SIG-M5 (cell line): Measurements from ENCODE around the gene ABCD3.

Source experiments
- DNase-seq: peaks from one replicate; lab custom pipeline; 2025; lab: John Stamatoyannopoulos, UW

ABCD3 gene

DNA sequence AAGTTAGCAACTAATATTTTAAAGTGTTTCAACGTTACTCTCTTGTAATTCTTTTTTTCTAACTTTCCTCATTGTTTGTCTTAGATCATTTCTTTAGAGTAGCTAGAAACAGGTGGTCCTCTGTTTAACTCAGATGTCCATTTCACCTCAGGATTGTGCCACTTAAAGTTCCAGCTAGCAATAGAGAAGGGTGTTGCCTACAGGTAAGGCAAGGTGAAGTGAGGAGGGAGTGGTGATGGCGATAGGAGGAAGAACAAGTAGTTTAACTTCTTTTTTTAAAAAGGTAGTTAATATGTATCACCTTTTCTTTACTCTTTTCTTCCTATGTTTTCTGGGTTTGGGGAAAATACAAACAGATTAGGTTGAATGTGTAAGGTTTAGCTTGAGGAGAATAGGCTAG lies 44.4 kb downstream of the ABCD3 start:
- no peak for DNase-seq

DNA sequence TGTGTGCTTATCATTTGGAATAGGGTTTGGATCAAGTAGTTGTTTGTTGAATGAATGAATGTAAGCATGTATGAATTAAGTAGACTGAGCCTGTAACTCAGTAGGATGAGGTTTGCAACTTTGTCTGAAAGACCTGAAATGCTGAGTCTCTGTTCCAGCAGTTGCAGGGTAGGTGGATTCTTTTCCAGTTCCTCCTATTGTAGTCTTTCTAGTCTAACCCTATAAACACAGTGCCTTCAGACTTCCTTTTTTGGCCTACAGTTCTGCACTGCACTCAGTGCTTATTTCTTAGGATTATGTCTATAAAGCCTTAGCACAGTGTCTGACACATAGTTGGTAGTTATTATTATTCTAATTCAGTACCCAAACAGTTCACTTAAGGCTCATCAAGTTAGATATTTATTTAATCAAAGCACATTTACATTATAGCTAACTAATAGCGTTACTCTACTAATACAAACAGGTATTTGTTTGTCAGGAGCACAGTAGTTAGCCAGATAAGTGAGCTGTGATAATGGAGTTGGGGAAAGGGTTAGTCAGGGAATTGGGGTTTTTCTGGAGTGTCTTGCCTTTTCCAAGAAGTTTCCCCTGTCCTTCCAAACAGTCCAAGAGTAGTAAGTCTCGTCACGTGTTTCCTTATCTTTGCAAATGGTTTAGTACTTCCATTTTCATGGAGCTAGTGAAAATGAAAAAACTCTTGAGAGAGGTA lies 45.0 kb downstream of the ABCD3 start:
- DNase-seq, result no peak

DNA sequence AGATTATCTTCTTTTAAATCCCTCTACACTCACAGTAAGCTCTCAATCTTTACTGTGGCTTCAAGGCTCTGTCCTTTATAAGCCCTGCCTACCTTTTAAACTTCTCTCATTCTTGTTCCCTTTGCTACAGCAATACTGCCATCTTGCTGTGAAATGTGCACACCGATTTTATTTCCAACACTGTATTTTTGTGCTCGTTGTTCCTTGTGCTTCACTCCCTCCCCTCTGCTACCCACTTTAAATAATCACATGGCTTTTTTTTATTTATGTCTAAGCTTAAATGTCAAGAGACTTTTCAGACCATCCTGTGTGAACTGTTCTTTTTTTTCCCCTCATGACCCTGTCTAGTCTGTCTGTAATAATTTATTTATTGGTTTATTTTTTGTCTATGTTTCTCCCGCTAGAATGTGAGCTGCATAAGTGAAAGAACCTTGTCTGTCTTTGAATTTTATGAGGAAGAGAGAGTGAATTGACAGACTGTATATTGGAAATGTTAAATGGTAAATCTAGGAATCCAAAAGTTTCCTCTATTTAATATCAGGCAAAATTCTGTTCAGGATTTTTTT lies 45.7 kb downstream of the ABCD3 start:
- DNase-seq, result no peak

DNA sequence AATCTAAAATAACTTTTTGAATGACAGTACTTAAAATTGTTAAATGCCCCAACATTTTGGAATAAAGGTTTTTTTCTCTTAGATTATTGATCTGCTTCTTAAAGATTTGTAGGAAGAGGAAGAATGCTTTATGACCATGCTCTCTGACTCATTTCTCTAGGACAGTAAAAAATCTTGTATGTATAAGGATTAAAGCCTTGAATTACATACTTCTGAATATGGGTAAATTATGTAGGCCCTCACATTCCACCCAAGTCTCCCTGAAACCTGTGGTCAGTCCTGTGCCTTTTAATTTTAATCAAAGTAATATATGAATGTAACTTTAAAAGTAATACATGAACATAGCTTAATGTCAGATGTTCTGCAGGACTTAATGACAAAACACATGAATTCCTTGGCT lies 50.5 kb downstream of the ABCD3 start:
- DNase-seq, result no peak

DNA sequence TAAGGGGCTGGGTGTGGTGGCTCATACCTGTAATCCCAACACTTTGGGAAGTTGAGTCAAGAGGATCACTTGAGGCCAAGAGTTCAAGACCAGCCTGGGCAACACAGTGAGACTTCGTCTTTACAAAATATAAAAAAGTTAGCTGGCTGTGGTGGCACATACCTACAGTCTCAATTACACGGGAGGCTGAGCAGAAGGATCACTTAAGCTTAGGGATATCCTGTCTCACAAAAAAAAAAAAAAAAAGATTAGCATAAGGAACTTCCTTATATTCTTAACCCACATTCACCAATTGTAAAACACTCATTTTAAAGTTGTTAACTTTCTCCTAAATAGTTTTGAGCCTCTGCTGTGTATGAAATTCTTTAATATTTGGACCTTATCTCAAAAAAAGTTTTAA lies 53.1 kb downstream of the ABCD3 start:
- DNase-seq, result no peak

DNA sequence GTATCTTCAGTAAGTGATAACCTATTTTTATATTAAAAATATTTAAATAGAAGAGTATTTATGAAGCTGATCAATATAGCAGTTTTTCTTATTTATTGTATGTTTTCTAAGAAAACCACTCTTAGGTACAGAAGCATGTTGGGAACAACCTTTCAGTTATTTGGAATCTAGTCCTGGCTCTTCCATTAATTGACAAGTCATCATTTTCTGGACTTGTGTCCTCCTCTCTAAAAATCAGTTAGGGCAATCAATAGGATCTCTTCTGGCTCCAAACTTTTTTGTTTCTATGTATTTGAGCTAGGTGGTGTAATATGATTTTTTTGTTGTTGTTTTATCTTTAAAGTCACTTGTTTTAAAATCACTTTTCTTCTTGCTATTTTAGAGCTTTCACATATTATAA lies 57.0 kb downstream of the ABCD3 start:
- DNase-seq, result no peak

DNA sequence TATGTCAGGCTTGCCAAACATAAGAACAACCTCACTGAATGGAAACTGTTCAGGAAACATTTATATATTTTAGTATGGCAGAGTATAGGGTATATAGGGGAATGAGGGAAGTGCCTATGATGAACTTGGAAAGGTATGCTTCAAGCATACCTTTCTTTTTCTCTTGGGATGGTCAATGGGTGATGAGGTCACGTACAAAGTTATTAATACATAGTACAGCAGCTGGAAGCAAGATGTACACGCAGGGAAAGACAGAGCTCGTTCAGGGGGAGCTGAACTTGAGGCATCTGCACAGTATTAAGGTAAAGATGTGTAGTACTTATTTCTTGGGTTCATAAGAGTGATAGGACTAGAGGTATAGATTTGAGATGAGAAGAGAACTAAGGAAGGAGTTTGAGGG lies 61.5 kb downstream of the ABCD3 start:
- DNase-seq, result no peak

DNA sequence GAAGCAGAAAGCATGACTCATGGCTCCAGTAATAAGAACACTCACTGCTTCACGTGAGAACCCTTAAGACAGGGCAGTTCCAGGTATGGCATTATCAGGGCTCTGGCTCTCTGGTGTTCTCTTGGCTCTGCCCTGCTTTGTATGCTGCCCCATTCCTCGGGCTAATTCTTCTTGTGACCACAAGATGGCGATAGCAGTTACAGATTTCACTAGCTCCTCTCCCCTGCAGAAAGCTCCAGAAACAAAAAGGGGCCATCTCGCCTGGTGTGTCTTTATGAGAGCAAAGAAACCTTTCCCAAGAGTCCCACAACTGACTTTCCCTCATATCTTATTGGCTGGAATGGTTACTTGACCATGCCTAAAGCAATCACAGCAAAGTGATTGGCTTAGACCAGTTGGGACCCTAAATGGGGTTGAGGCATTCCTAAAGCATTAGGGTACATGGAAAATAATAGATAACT lies 63.3 kb downstream of the ABCD3 start:
- DNase-seq, result no peak

DNA sequence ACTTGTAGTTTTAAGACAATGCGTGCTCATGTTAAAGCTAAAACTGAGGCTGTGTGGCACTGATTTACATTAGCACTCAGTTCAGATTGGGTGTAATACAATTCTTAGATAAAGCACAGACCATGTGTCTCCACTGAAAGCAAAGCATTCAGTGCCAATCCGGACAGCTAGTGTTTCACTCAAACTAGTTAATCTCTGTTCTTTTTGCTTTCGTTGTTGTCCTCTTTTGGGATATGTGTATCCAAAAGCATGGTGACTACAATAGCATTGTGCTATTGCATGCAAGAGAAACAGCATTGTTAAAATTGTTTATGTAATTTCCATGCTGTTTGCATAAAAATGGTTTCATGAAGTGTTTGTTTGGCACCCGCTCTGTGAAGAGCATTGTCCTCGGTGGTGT lies 68.8 kb downstream of the ABCD3 start:
- DNase-seq, result no peak

DNA sequence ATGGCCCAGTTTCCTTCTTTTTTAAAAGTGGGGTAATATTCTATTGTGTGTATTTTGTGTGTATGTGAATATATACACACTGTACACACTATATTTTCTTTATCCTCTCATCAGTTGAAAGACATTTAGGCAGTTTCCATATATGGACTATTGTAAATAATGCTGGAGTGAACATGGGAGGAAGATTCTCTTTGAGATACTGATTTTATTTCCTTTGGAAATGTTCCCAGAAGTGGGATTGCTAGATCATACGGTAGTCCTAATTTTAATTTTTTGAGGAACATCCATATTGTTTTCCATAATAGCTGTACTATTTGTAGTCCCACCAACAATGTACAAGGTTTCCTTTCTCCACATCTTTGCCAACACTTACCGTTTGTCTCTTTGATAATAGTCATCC lies 72.4 kb downstream of the ABCD3 start:
- DNase-seq, result no peak

DNA sequence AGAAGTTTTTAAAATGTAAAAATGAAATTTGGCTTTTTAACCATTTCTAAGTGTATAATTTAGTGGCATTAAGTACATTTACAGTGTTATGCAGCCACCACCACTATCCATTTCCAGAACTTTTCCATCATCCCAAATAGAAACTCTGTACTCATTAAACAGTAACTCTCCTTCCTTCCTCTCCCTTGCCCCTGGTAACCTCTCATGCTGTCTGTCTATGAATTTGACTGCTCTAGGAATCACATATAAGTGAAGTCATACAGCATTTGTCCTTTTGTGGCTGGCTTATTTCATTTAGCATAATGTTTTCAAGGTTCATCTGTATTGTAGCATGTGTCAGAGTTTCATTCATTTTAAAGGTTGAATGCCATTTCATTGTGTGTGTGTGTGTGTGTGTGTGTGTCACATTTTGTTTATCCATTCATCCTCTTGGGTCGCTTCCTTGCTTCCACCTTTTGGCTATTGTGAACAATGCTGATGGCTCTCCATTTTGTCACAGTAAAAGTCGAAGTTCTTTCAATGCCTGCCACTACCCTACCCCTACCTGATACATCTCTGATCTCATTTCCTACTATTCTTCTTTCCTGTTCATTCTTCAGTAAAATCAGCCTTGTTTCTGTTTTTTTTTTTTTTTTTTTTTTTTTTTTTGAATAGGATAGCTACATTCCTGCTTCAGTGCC lies 78.0 kb downstream of the ABCD3 start:
- DNase-seq, result no peak

DNA sequence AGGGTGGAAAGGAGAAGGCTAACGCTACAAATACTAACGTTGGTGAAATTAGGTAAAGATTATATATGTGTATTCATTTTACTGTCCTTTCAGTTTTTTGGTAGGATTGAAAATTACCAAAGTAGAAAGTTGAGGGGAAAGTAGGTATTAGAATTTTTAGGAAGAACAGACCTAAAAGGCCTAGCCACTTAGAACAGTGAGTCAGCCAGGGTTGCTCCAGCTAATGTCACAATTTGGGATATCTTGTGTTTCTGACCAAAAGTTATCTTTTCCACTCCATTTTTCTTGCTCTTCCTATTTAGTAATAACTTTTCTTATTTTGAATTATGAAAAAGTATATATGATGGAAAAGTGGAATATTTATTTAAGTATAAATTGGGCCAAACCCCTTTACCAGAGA lies 83.2 kb downstream of the ABCD3 start:
- DNase-seq, result no peak

DNA sequence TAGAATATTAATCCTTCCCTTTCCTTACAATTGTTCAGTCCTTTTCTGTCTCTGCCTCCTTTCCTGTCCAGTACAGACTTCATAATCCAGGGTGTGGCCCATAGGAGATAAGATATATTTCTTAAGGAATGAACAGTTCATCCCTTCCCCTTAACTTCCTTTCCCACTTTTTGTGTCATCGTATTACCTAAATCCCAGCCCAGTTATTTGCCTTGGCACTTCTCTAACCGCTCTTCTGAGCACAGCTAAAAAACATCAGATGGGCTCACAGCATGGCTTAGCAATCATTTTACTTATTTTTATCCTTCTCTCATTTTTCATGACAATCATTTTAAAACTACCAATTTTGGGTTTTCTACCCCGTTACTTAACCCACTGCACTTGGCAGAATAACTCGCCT lies 83.7 kb downstream of the ABCD3 start:
- DNase-seq, result no peak

DNA sequence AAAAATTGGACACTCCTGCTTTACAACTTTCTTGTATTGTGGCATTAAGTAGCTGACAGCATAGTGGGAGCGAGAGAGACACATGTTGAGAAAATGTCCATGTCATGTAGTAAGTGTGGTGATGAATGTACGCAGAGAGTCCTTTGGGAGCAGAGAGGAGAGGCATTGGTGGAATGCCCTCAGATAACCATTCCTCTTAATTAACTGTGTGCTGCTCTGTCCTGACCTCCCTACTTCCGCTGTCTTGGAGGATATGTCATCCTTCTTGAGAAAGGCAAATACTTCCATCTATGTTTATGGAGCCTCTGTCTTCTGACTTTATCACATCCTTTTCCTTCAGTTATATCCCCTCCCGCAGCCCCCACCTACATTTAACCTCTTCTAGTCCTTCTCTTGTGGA lies 85.0 kb downstream of the ABCD3 start:
- no peak for DNase-seq

DNA sequence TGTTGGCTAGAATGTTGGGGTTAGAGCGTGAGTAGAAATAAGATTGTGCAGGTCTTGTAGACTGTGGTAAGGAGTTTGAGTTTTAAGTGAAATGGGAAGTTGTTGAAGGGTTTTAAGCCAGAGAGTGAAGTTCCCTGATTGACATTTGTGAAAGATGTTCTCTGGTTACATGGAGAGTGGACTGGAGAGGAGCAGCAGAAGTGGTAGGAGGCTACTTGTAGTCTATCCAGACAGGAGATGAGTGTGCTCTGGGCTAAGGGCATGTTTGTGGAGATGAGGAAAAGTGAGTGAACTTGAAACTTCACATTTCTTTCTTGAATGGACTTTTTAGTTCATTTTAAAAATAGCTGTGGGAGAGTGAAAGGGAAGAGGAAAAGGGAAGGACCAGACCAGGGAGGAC lies 86.4 kb downstream of the ABCD3 start:
- DNase-seq, result no peak

DNA sequence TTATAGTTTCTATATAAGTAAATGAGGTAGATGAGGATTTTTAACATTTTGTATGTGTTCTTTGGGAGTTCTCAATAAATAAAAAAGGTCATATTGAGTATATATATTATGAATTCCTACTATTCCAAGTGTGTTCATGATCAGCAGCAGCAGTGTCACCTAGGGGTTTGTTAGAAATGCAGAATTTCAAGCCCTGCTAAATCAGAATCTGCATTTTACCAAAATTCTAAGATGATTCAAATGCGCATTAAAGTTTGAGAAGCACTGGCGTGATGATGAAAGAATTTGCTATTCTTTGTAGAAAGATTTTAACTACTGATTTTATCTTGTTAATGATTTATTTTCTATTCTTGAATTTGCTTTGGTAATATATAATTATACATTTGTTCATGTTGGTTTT lies 94.6 kb downstream of the ABCD3 start:
- no peak for DNase-seq

DNA sequence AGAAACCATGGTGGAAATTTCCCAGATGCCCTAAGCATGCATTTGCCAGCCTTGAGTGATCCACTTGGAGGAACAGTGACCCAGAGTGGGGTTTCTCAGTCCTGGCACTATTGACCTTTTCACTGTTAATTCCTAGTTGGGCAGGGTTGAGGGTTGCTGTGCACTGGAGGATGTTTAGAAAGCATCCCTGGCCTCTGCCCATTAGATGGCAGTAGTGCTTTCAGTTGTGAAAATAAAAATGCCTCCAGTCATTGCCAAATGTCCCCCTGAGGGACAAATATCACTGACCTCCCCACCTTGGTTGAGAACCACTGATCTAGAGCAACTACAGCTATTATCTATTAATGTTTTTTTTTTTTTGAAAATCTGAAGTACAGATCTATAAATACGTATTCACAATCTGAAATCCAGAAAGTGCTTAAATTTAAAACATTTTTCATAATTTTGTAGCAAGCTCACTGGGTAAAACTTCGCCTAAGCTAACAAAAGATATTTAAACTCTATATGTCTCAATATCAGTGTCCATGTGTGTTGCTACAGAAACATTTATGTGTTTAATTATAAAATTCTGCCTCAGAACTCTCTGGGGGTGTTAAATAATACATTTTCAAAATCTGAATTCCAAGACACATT lies 96.0 kb downstream of the ABCD3 start:
- no peak for DNase-seq

DNA sequence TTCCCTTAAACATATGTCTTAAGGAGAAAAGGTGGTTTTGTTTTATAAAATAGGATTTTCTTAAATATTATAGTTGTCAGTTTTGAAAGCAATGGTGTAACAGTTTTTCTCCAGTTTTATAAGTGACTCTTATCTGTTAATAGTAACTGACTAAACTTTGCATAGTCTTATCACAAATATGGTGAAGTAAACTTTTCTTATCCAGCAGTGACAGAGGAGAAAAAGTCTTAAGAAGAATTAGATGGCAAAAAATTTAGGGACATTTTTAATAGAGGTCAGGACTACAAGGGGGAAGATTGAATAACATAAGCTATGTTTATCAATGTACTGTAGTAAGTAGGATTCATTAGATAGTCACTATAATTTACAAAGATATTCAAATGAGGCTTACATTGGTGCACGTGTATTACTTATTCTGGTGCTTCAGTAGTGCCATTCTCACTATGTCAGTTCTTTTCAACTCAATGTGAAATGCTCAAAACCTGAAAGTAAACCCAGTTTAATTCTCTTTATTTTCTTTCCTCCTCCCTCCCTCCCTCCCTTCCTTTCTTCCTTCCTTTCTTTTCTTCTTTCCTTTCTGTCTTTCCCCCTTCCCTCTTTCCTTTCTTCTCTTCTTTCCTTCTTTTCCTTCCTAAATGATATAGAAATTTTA lies 97.2 kb downstream of the ABCD3 start:
- DNase-seq, result no peak

DNA sequence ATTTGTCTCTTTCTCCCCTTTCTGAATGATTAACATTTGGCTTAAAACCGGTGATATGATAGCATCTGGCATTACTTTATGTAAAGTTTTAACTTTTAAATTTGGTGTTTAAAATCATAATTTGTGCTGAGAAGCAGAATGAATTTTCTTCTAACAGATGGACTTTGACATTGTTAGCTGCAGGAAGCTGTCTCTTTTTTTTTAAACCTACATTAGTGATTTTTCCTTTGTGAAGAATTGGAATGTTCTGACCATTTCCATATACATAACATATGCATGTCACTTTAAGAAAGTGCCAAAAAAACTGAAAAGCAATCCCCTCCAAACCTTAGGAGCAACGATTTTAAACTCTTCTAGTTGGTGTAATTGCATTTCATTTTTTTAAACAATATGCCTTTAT lies 101.2 kb downstream of the ABCD3 start:
- DNase-seq, result no peak

DNA sequence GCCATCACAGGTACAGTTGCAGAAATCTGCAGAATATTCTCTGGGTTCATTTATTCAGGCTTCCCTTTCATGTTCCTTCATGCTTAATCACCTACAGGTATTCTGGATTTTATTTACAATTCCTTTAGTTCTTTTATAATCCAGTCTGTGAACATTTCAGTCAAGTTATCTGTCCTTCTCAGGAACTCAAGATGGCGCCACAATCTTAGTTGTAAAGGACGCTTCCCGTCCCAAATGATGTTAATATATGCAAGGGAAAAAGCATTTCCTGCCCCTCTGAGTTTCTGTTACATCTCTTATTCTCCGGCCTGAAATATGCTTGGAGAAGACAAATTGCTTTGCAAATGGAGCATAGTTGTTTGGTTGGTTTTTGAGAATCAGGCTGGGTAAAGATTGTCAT lies 104.1 kb downstream of the ABCD3 start:
- no peak for DNase-seq

DNA sequence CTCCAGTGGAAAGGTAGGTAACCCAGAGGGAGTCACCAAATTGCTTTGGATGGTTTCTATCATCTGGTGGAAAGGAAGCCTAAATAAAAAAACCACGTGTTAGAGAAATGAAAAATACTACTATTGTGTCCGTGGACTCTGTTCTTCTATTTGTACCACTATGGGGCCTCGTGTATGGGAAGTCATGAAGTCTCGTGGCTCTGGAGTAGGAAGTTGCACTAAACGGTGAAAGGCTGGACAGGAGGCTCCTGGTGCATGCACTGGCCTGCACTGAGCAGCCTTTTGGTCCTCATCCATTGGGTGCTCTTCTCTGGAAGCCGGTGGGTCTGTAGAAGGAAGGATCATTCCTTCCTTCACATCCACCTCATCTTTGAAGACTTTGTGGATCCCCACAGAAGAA lies 106.3 kb downstream of the ABCD3 start:
- no peak for DNase-seq

DNA sequence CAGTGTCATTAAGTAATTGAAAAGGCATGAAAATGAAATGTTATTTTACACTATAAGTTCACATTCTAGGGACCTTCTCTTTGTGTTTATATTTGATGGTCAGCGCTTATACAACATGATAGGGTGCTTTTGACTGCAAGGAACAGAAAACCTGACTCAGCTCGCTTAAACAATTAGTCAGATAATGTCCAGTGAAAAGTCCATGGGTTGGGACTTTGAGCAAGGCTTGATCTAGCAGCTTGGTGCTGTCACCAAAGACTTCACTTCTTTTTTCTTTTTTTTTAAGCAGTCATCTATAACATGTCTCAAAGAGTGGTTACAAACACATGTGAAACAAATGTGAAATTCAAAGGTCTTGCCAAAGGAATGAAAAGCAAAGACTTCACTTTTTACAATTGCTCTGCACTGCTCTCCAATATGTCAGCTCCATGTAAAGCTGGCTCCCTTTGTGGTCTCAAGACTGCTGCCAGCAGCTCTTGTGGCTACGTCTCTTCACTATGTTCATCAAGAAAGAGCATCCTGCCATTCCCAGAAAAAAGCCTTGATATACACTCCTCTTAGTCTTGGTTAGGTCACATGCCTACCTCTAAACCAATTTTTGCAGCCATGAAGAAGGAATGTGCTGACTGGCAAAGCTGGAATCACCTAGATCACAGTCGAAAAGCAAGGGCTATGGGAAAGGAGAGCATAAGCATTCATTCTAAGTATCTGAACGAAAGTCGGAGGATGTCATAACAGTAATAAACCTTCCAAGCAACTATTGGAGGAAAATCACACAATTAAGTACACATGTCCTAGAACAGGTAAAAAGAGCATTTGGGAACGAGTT lies 108.2 kb downstream of the ABCD3 start:
- DNase-seq, result no peak
